Measurements from ENCODE around the gene SNUPN. TPM values are rescaled to one million over a fixed set of nuclear protein-coding genes. Genes with fewer than 3 reads are reported as not detected.
"Not testable (repeated sequence)": the region's sequence is repeated elsewhere in the genome, so short reads cannot be mapped to it uniquely, and the experiment has no call there.

SNUPN gene
- total and polyA plus RNA-seq, 8 donors, result 23.6 to 34.5 (median 26.0) TPM

DNA sequence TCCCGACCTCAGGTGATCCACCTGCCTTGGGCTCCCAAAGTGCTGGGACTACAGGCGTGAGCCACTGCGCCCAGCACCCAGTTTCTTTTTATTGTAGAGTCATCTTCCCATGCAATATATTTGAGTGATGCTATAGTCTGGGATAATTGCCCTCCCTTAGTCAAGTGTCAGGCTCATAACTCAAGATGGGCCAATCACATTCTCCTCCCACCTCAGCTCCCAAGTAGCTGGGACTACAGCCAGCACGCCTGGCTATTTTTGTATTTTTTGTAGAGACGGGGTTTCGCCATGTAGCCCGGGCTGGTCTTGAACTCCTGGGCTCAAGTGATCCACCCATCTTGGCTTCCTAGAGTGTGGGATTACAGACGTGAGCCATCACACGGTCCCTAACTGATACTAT is 31.2 kb downstream of the SNUPN start:
- TF ChIP-seq, protein P1, sequence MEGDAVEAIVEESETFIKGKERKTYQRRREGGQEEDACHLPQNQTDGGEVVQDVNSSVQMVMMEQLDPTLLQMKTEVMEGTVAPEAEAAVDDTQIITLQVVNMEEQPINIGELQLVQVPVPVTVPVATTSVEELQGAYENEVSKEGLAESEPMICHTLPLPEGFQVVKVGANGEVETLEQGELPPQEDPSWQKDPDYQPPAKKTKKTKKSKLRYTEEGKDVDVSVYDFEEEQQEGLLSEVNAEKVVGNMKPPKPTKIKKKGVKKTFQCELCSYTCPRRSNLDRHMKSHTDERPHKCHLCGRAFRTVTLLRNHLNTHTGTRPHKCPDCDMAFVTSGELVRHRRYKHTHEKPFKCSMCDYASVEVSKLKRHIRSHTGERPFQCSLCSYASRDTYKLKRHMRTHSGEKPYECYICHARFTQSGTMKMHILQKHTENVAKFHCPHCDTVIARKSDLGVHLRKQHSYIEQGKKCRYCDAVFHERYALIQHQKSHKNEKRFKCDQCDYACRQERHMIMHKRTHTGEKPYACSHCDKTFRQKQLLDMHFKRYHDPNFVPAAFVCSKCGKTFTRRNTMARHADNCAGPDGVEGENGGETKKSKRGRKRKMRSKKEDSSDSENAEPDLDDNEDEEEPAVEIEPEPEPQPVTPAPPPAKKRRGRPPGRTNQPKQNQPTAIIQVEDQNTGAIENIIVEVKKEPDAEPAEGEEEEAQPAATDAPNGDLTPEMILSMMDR (IDR thresholded peaks at IDR 0.05), result no peak
- no peak for DNase-seq
- H3K27me3 ChIP-seq, result no peaks in the 10 kb centered on the region
- ATAC-seq, result no peak
- H3K9me3 ChIP-seq, result no peaks in the 10 kb centered on the region
- peaks cover 0 to 4% of the 10 kb centered on the region in 2 donors for H3K4me1 ChIP-seq
- intact Hi-C loops (cut with DNase I), result no loop called here
- H3K4me3 ChIP-seq, result no peak overlapping the region
- peaks cover 0 to 78% of the 10 kb centered on the region in 2 donors for H3K36me3 ChIP-seq
- H3K27ac ChIP-seq, result no peak overlapping the region

DNA sequence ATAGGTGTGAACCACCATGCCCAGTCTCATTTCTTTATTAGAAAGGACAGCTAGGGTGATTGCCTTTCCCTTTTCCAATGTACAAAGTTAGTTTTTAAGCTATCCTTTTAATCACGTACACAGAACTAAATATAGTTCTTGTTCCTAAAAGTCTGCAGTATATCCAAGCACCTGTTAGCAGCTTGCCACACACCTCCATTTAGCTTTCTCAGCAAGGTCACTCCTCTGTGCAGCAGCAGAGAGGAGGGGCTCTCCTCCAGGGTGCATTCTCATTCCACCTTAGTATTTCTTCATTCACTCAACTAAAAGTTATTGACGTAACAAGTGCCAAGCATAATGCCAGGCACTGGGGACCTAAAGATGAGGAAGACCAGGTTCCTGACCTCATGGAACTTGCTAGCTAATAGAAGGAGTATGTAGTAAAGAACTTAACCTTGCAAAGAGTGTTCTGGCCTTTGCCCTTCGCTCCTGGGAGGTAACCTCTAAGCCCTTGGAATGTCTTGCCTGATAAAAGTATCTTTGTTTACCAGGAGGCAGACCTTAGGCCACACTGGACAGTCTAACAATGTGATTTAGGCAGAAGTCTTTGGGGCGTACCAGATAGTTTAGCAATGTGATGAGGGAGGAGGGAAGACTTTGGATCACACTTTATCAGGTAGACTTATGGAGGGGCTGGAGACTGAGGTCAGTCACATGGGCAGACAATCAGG is 33.7 kb downstream of the SNUPN start:
- Histone ChIP-seq H3K27ac (no peak overlapping the region), H3K9me3 (no peaks in the 10 kb centered on the region), H3K27me3 (no peaks in the 10 kb centered on the region), H3K4me1 (no peaks in the 10 kb centered on the region), H3K36me3 (peaks cover 0 to 54% of the 10 kb centered on the region in 2 donors), H3K4me3 (no peak overlapping the region)
- no peak for DNase-seq
- intact Hi-C loops (cut with DNase I), result no loop called here
- no peak for ATAC-seq
- TF ChIP-seq, protein P1 (IDR thresholded peaks at IDR 0.05), result no peak

DNA sequence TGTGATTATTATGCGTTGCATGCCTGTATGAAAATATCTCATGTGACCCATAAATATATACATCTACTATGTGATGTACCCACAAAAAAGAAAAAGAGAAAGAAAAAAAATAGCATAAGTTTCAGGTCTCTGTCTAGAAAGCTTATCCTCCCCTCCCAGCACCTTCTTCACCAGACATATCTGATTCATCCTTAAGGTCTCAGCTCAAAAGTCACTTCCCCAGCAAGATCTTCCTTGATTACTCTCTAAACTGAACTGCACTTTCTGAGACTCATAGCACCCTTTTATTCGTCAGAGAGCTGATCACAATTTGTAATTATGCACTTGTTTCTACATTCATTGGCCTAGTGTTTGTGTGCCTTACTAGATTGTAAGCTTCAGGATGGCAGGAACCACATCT is 35.3 kb downstream of the SNUPN start:
- peaks cover 0 to 38% of the 10 kb centered on the region in 2 donors for H3K36me3 ChIP-seq
- TF ChIP-seq, protein P1 (IDR thresholded peaks at IDR 0.05), result no peak
- no peaks in the 10 kb centered on the region for H3K4me1 ChIP-seq
- H3K27me3 ChIP-seq, result no peaks in the 10 kb centered on the region
- no peak overlapping the region for H3K27ac ChIP-seq
- no peak for ATAC-seq
- DNase-seq, result no peak
- intact Hi-C loops (cut with DNase I), result no loop called here
- H3K4me3 ChIP-seq, result no peak overlapping the region
- no peaks in the 10 kb centered on the region for H3K9me3 ChIP-seq

DNA sequence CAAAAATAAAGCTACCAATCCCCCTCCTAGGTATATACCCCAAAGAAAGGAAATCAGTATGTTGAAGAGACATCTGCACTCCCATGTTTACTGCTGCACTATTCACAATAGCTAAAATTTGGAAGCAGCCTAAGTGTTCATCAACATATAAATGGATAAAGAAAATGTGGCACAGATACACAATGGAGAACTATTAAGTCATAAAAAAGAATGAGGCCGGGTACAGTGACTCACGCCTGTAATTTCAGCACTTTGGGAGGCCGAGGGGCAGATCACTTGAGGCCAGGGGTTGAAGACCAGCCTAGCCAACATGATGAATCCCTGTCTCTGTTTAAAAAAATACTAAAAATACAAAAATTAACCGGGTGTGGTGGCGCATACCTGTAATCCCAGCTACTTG is 36.5 kb downstream of the SNUPN start:
- Histone ChIP-seq H3K4me1 (no peaks in the 10 kb centered on the region), H3K9me3 (no peaks in the 10 kb centered on the region), H3K27ac (no peak overlapping the region), H3K36me3 (peaks cover 0 to 27% of the 10 kb centered on the region in 2 donors), H3K4me3 (no peak overlapping the region), H3K27me3 (no peaks in the 10 kb centered on the region)
- ATAC-seq (no peak), DNase-seq (no peak)
- TF ChIP-seq, protein P1 (IDR thresholded peaks at IDR 0.05), result no peak
- intact Hi-C loops (cut with DNase I), result no loop called here

DNA sequence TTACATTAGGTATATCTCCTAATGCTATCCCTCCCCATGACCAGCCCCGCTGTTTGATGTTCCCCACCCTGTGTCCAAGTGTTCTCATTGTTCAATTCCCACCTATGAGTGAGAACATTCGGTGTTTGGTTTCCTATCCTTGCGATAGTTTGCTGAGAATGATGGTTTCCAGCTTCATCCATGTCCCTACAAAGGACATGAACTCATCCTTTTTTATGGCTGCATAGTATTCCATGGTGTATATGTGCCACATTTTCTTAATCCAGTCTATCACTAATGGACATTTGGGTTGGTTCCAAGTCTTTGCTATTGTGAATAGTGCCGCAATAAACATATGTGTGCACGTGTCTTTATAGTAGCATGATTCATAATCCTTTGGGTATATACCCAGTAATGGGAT is 39.1 kb downstream of the SNUPN start:
- H3K27me3 ChIP-seq; H3K36me3 ChIP-seq; H3K9me3 ChIP-seq; H3K27ac ChIP-seq; DNase-seq; H3K4me1 ChIP-seq; intact Hi-C loops (cut with DNase I); H3K4me3 ChIP-seq; ATAC-seq: not testable (repeated sequence)

DNA sequence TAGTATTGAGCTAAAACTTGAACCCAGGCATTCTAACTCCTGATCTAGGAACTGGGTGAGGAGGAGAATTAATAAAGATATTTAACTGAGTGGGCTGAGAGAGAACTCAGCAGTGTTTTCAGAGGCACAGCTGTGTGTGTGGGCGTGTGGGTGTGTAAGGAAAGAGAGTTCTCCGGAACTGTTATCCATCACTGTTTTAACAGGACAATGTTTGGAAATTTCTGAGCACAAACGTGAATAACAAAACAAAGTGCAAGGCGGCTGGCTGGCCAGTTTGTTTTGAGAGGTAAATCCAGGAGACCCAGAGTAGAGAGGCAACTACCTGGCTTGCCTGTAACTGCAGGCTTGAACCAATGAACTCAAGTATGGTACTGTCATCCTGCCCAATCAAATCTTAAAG is 41.4 kb downstream of the SNUPN start:
- no peaks in the 10 kb centered on the region for H3K36me3 ChIP-seq
- TF ChIP-seq, protein P1 (IDR thresholded peaks at IDR 0.05), result no peak
- intact Hi-C loops (cut with DNase I), result no loop called here
- H3K27ac ChIP-seq, result no peak overlapping the region
- no peak for ATAC-seq
- no peak for DNase-seq
- no peak overlapping the region for H3K4me3 ChIP-seq
- no peaks in the 10 kb centered on the region for H3K9me3 ChIP-seq
- peaks cover 0 to 8% of the 10 kb centered on the region in 2 donors for H3K4me1 ChIP-seq
- H3K27me3 ChIP-seq, result no peaks in the 10 kb centered on the region
